ENCODE results near the gene TNFAIP2. TPM values are rescaled to one million over a fixed set of nuclear protein-coding genes. Genes with fewer than 3 reads are reported as not detected.

The TNFAIP2 gene
- total RNA-seq, 4 donors from 2014 or later = 10.5 to 94.9 (median 31.1) TPM

DNA sequence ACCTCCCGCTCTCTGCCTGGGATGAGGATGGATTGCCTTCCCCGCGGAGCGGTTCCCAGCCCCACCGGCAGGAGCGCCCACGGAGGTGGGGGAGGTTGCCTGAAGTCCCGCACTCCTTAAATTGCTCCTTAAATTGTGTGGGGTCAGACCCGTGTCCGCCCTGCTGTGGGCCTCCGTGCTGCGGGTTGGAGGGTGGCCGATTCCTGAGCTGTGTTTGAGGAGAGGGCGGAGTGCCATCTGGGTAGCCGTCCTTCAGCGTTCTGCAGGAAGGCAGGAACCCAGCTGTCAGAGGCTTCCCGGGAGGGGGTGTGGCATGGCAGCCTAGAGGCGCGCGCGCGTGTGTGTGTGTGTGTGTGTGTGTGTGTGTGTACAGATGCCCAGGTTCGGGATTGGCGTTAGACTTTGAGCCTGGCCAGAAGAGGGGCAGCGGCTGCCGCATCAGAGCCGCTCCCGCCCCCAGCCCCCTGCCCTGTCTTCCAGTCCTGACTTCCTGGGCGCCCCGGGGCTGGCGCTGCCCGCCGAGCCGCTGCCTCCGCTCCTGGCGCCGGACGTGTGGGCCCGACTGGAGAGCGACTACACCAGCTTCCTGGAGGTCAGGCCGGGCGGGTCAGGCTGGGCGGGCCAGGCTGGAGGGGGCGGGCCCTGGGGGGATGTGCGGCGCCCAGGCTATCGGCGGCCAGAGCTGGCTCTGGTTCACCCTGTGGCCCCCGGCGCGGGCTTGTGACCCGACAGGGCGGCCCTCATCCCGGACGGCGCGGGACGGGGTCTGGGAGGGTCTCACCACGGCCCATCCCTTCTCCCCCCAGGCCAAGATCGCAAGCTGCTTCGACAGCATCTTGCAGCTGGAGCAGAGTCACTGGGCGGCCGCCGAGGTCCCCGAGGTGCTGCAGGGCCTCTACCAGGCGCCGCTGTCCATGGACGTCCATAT lies 19.5 kb upstream of the TNFAIP2 start:
- H3K27ac ChIP-seq = peak overlapping the region in 2 of 4 donors; percentile 38 to 61
- no peaks in the 10 kb centered on the region for H3K36me3 ChIP-seq
- H3K4me1 ChIP-seq = peaks cover 6 to 43% (median 17%) of the 10 kb centered on the region in 4 donors
- TF ChIP-seq POLR2A (IDR thresholded peaks at IDR 0.05) = peak in 1 of 2 donors; percentile 16
- TF ChIP-seq, protein P1, sequence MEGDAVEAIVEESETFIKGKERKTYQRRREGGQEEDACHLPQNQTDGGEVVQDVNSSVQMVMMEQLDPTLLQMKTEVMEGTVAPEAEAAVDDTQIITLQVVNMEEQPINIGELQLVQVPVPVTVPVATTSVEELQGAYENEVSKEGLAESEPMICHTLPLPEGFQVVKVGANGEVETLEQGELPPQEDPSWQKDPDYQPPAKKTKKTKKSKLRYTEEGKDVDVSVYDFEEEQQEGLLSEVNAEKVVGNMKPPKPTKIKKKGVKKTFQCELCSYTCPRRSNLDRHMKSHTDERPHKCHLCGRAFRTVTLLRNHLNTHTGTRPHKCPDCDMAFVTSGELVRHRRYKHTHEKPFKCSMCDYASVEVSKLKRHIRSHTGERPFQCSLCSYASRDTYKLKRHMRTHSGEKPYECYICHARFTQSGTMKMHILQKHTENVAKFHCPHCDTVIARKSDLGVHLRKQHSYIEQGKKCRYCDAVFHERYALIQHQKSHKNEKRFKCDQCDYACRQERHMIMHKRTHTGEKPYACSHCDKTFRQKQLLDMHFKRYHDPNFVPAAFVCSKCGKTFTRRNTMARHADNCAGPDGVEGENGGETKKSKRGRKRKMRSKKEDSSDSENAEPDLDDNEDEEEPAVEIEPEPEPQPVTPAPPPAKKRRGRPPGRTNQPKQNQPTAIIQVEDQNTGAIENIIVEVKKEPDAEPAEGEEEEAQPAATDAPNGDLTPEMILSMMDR (IDR thresholded peaks at IDR 0.05) = peak in 3 of 6 experiments; percentile 38 to 51 (median 44)
- peak in 2 of 3 donors; percentile 86 for DNase-seq
- H3K27me3 ChIP-seq = no peaks in the 10 kb centered on the region
- peak overlapping the region in 3 of 4 donors; percentile 12 to 43 (median 37) for H3K4me3 ChIP-seq
- no peaks in the 10 kb centered on the region for H3K9me3 ChIP-seq

DNA sequence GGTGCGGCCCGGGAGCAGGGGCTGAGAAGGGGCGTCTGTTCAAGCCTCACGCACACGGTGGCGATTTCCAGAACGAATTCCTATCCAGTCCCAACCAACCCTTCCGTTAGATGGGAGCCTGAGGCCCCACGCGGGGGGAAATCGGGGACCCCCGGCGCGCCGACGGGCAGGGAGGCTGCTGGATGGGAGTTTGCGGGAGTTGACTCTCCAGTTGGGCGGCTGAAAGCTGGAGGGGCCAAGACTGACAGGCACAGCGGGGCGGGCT lies 18.9 kb upstream of the TNFAIP2 start:
- Histone ChIP-seq H3K27me3 (no peaks in the 10 kb centered on the region), H3K4me1 (peaks cover 6 to 37% (median 17%) of the 10 kb centered on the region in 4 donors), H3K27ac (peak overlapping the region in 2 of 4 donors; percentile 38 to 61), H3K36me3 (no peaks in the 10 kb centered on the region), H3K9me3 (no peaks in the 10 kb centered on the region), H3K4me3 (peak overlapping the region in 2 of 4 donors; percentile 20 to 37)
- no peak for DNase-seq
- no peak for TF ChIP-seq POLR2A (IDR thresholded peaks at IDR 0.05)
- TF ChIP-seq, protein P1 (IDR thresholded peaks at IDR 0.05) = no peak

DNA sequence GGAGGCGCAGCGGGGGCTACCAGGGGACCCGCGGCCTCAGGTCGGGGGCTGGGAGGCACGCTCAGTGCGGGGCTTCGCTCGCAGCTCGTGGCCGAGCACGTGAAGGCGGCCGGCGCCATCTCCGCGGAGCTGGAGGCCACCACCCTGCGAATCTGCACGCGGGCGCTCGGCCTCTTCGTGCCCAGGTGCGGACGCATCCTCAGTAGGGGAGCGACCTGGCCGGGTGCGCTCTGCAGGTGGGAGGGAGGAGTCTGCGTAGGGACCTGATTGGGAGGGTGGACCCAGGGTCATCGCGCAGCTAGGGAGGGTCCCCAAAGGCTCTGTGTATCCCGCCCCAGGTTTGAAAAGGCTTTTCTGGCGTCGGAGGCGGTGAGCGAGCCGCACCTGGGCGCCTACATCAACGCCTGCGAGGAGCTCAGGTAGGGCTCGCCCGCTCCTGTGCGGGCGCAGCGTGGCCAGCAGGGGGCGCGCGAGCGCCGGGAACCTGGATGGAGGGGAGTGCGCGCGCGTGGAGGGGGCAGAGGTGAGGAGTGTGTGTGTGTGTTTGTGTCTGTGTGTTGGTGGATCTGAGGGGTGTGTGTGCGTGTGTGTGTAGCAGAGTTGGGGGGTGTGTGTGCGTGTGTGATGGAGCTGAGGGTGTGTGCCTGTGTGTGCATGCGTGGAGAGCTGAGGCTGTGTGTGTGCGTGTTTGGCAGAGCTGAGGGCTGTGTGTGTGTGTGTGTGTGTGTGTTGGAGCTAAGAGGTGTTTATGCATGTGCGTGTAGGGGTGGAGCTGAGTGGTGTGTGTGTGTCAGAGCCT lies 18.4 kb upstream of the TNFAIP2 start:
- Histone ChIP-seq H3K36me3 (no peaks in the 10 kb centered on the region), H3K4me3 (peak overlapping the region in 2 of 4 donors; percentile 20 to 37), H3K4me1 (peaks cover 6 to 37% (median 16%) of the 10 kb centered on the region in 4 donors), H3K27me3 (no peaks in the 10 kb centered on the region), H3K9me3 (no peaks in the 10 kb centered on the region), H3K27ac (peak overlapping the region in 1 of 4 donors; percentile 21)
- peak in 1 of 2 donors; percentile 15 for TF ChIP-seq POLR2A (IDR thresholded peaks at IDR 0.05)
- TF ChIP-seq, protein P1 (IDR thresholded peaks at IDR 0.05) = peak; percentile 88 to 98 (median 95)
- DNase-seq = peak; percentile 68 to 89 (median 87)

- H3K9me3 ChIP-seq = no peaks in the 10 kb centered on the region
- H3K27ac ChIP-seq = peak overlapping the region in 1 of 4 donors; percentile 17
- TF ChIP-seq POLR2A (IDR thresholded peaks at IDR 0.05) = no peak
- TF ChIP-seq, protein P1 (IDR thresholded peaks at IDR 0.05) = peak in 5 of 6 experiments; percentile 10 to 29 (median 19)
- H3K4me3 ChIP-seq = no peak overlapping the region
- no peaks in the 10 kb centered on the region for H3K27me3 ChIP-seq
- H3K36me3 ChIP-seq = no peaks in the 10 kb centered on the region
- peak in 2 of 3 donors; percentile 58 to 81 for DNase-seq
- peaks cover 6 to 43% (median 14%) of the 10 kb centered on the region in 4 donors for H3K4me1 ChIP-seq
Observed at GRCh38 chr14:103105580-103106150, 17.6 kb upstream of the TNFAIP2 start.

DNA sequence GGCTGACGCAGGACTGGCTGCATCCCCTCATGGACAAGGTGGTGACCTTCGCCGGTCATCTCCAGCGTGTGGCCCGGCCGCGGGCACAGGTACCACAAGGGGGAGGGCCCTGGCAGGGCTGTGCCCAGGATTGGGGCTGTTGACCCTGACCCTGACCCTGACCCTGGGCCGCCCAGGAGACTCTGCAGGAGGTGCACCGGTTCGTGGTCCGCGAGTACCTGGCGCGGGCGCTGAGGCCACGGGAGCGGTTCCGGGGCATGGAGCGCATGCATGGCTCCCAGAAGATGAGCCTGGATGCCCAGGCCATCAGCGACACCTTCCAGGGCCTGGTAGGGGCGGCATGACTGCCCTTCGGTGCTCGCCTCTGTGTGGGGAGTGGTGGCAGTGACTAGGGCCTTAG lies 15.8 kb upstream of the TNFAIP2 start:
- Histone ChIP-seq H3K27ac (no peak overlapping the region), H3K36me3 (no peaks in the 10 kb centered on the region), H3K27me3 (no peaks in the 10 kb centered on the region), H3K9me3 (no peaks in the 10 kb centered on the region), H3K4me1 (peaks cover 6 to 56% (median 19%) of the 10 kb centered on the region in 4 donors), H3K4me3 (no peak overlapping the region)
- DNase-seq = no peak
- TF ChIP-seq POLR2A (IDR thresholded peaks at IDR 0.05) = no peak
- TF ChIP-seq, protein P1 (IDR thresholded peaks at IDR 0.05) = no peak
